Stimulated activated naive CD4-positive, alpha-beta T cell treated with Interleukin-2 at 50 U/mL for 16 hours (primary cell): ENCODE data around the gene ARHGAP30.
A peak's percentile ranks its signal among the peaks of the same experiment; 100 is the strongest.

ENCODE experiments used
- DNase-seq: peaks from one replicate; lab custom pipeline; 2025; lab: John Stamatoyannopoulos, UW

The ARHGAP30 gene

DNA sequence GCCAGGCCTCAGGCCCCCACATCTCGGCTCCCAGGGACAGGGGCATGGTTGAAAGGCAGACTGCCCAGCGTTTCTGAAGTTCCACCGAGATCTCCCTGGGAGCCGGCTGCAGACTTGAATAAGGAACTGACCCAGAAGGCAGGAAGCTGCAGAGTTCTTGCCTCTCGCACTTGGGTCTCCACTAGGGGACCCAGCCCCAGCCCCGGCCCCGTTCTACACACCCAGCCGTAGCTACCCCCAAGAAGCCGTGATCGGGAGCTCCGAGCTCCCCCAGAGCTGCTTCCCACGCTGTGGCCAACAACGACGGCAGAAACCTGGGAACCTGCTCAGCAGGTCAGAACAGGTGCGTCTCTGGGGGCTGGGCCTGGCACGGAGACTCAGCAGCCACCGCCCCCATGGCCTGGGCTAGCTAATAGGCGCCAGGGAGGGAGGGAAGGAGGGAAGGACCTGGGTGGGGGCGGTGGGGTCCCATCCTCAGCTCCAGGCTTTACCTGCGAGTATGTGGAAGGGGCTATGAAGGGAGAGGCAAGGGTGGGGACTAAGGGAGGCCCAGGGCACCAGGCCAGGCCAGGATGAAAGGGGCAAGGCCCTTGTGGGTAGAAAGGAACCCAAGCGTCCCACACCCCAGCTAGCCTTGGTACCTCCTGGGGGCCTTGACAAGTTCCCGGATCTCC is 19.7 kb upstream of the ARHGAP30 start, which contains the start of gene NECTIN4:
Gene NECTIN4, minus strand, starts transcription at position 308 of the 674 bp plus-strand sequence. Its CDS starts 262 bp downstream, at position 46.
- DNase-seq: no peak

DNA sequence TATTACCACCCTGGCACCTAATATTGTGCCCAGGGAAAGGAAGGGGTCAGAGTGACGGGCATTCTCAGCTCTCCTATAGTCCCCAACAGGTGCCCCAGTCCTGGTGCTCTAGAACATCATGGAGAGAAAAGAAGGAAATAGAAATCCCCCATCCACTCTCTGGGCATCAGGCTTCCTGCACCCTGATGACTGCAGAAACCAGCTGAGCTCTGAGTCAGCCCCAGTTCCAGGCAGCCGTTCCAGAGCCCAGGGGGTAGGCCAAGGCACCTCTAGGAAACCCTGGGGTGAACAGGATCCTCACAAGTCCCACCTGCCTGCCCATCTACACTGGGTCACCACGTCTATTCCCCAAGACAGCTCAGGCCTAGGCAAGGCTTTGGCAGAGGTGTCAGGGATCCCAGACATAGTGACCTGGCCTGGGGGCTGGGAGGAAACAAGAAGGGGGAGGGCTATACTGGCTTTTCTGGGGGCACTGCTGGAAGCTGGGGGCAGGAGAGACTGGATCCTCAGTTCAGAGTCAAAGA is 19.0 kb upstream of the ARHGAP30 start:
- no peak for DNase-seq

DNA sequence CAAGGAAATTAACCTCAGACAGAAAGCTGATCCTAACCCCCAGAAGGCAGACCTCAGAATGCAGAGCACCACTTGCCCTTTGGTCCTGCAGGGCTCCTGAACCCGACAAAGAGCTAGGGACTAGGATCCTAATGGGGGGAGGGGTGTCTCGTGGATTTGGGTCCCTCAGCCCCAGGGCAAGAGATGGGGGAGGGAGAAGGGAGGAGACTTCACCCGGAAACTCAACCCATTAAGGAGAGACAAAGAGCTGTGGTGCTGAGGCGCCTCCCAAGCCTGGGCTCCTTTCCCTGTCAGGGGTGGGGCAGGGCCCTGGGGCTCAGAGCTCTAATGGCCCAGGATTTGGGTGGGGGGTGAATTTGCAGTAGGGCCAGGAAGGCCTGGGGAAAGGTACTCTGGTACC is 16.8 kb upstream of the ARHGAP30 start:
- no peak for DNase-seq

DNA sequence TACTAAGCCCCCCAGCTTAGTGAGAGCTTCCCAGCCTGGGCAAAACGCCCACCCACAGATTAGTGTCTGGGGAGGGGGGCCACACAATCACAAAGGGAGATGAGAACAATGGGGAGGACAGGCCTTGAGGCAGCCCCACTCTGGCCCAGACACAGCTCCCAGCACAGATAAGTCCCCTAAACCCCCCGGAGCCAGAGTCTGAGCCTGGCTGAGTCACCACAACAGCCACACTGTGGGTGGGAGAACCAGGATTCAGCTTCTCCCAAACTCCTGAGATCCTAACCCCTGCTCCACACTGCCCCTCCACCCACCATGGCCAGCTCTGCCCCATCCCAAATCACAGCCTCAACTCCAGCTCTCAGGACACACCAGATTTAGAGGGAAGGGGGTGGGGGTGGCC is 15.5 kb upstream of the ARHGAP30 start:
- DNase-seq: no peak

DNA sequence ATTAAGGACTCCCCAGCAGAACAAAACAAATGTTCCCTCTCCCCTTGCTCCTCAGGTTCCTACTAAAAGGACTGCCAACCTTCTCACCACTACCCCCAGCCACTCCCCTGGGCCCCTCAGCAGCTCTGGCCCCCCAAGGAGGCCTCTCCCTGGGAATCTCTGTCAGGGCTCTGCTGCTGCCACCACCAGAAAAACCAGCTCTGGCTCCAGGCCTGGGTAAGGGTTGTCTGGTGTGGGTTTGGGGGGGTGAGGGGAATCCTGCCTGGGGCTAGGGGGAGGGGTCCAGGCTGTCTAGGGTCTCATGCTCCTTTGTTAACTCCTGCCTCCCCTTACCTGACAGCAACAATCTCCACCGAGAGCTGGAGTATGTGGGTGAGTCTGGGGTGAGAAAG is 14.9 kb upstream of the ARHGAP30 start:
- no peak for DNase-seq

DNA sequence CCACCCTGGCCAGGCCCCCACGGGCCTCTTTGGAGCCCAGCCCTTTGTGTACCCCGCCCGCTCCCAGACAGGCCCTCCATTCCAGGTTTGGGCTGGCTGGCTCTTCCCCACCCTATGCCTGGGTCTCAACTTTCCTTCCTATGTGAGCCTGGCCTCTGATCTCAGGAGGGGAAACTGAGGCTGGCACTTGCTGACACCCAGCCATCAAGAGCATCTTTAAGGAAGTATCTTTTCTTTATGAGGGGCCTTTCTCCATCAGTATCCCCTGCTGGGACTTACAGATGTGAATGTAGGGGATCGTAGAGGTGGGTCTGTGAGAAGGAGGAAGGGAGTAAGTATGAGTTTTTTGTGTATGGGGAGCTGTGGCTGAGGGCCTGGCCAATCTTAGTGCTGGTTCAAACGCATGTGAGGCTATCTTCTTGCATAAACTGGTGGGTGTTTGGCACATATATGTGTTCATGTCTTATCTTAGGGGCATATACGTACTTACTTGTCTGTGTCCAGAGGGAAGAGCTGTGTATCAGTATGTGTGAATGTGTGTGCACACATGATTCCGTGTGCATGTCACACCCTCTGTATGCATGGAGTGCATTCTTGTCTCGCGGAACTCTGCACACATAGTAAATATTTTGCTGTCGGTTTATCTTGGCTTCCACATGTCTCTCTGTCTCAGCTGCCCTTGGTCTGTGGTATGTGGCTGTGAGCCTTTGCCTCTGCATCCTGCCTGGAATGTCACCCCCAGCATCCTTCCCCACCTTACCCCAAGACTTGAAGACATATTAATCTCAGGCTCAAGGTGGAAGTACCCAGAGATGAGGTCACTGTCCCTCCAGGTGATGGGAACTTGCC is 14.3 kb upstream of the ARHGAP30 start:
- DNase-seq: no peak

DNA sequence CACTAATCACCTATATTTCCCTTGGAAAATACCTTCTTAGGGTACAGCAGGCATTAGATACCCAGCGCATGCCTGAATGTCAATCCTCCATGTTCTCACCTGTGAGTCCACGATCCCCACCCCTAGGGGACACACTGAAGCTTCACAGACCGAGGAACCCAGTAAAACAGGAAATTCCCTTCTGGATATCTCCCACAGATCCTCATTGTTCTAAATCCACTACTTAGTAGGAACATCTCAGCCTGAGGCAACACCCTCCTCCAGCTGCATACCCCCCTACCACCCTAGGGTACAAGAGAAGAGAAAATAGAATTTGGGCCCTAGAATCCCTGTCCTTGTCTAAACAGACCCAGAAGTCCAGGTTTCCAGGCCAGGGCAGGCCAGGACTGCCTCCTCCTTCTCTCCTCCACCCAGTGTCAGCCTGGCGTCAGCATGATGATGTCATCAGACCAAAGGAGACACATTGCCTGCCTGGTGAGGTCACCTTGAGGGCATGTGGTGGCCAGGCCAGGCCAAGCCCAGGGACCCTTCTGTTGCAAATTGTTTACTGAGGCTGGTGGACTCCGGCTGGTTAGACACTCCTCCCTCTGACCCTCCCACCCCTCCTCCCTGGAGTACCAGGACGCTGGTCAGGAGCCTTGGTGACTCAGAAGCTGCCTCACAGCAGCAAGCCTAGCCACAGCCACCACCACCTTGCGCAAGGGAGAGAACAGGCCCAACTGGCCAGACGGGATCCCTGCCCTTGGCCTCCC is 13.5 kb upstream of the ARHGAP30 start:
- no peak for DNase-seq

DNA sequence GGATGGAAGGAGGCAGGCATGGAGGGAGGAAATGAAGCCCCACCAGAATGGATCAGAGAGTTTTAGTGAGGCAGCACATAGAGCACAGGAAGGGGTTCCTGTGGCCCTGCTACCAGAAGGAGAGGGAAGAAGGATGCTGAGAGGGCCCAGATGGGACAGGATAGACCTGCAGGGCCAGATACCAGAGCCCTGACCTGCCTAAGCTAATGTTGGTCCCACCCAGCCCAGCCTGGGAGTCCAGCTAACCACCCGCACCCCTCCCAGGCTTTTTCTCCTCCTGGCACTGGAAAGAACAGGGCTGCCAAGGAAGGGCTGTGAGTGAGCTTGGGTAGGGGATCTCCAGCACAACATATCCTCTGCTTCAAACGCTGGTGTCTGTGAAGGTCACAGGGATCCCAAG is 12.8 kb upstream of the ARHGAP30 start:
- no peak for DNase-seq

DNA sequence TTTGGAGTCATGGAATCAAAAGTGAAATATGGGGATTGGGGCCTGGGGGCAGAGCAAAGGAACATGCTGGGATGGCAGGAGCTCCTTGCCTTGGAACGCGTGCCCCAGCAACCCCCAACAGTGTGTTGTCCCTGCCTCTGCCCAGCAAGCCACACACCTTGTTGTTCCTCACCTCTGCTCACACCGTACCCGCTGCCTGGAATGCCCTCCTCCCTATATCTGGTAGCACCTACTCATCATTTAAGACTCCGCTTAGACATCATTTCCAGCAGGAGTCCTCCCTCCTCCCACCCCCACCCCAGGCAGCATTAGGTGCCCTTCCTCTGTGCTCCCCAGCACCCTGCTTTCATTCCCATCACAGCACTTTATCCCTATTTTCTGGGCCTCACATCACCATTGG is 11.8 kb upstream of the ARHGAP30 start:
- no peak for DNase-seq

DNA sequence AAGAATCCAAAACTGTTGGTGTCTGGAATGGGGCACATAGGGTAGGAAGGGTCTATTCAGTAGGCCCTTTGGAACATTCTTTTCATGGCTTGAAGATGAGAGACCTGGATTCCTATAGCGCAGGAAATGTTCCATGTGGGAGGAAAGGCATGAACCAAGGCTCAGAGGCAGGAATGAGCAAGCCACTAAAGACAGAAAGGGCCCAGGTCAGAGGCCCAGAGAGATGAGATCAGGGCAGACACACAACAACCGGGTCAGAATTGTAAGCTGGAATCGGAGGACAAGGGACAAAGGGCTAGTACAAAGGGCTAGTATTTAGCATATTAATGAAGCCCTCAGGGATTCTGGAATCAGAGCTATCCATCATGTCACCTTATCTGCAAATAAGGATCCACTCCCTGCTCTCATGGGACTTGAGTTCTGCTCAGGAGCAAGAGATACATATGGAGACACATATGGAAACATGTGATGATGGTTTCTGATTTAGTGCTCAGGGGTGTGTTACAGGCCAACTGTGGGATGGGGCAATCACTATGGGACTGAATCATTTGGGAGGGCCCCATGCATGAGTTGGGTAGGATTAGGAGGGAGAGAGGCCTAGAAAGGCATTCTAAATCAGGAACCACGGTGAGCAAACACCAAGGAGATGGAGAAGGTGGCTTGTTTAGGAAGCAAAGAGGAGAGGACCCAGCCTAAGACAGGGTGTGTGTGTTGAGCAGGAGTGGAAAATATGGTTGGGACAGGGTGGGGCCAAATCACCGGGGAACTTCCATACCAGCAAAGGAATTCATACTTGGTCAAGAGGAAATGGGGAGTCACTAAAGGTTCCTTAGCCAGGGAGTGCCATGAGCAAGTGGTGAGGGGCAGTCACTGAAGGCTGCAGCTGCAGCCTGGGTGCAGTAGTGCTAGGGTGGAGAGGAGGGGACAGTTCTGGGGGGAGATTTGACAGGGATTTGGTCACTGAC is 11.0 kb upstream of the ARHGAP30 start:
- DNase-seq: no peak

DNA sequence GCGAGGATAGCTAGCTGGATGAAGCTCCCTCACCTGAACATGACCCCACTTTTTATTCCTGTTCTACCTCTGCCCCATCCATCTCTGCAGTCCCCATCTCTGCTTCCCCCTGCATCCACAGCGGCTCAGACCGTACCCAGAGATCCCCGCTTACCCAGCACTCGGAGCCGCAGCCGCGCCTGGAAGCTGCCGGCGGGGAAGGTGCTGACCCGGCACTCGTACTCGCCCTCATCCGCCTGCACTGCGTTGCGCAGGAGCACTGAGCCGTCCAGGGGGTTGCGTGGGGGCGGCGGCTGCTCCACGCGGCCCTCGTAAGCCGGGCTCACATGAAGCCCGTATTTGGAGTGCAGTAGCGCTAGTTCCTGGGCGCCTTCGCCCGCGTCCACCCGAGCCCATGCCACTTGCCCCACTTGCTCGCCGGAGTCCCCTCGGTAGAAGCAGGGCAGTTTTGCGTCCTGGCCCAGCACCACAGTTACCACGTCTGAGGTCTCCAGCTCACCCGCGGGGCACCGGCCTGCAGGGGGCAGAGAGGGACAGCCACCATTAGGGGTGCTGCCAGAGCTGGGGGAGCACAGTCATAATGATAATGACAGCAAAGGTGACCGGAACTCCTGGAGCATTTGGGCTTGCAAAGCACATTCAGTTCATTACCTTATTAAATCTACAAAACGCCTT is 9.9 kb upstream of the ARHGAP30 start:
- no peak for DNase-seq

DNA sequence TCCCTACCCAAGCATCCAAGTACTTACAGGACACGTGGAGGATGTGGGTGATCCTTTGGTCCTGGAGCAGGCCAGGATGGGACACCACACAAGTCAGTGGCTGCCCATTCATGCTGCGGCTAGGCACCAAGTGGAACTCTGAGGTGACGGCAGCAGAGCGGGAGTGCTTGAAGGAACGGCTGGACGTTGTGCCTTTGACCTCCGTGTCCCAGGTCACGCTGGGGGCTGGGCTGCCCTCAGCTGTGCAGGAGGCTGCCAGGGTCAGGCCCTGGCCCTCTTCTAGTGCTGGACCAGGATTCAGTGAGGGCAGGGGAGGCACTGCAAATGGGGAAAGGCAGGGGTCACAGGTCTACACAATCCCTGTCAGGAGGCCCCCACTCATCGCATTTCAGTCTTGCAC is 7.7 kb upstream of the ARHGAP30 start:
- DNase-seq: no peak

DNA sequence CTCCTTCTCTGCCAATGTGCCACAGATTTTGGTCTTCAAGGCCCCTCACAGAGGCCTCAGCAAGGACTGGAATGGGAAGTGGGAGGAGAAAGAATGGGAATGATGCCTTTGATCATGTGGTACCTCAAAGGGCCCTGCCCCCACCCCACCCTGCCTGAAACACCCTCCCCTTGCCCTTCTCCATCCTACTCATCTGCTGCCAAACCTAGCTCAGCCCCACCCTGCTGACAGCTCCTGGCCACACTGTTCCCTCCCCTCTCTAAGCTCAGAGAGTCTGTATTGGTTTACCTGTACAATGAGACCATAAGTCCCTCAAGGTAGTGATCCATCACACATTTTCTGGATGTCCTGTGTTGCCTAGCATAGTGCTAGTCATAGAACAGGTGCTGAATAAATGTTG is 6.7 kb upstream of the ARHGAP30 start:
- DNase-seq: no peak

DNA sequence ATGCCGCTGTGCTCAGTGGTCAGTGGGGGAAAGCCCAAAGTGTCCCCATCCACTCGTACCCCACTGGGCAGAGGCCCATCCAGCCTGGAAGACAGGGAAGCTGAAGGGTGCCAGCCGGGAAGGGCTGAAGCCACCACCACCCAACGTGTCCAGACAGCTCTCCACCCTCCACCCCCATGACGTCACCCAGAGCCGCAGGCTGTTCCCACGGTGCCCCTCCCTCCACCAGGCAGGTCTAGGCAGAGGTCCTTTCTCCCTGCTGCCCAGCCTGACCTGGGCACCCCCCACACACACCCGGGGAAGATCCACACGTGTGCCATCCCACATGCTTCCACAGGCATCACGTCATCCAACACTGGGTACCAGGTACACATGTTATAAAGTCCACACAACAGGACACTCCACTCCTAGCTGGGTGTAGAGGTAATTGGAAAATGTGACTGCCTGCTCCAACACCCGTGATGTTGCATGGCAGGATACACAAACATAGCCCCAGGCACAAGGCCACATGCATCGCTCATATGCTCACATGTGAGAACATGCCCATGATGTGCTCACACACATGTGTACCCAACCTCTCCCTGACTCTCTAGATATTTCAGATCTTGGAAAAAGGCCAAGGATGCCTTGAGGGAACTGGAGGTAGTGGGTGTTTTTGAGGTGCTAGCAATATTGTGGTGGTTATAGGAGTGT is 5.1 kb upstream of the ARHGAP30 start:
- no peak for DNase-seq

DNA sequence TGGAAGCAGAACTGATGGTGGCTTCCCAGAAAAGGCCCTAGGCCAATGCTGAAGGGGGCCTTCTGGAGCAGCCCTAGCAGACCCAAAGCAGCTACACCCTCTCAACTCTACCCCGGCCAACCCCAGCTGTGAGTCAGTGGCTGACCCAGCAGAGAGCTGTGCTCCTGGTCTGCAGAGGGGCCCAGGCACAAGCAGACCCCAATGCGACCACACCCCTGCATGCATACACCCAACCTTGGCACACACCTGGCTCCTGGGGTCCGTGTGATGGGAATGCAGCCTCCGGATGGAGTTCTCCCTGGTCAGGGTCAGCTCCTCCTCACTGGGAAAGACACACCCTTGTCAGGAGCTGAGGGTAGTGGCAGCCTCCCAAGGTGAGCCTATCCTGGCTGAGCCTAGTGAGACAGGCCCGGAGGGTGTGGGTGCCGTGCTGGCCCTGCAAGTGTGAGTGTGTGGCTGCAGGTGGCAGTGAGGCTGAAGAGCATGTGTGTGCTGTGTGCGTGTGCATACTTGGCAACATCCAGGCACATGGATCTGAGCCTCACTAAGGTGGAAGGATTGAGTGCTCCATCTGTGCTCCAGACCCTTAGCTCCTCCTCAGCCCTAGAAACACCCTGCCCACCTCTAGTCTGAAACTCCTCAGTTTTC is 3.9 kb upstream of the ARHGAP30 start:
- DNase-seq: no peak

DNA sequence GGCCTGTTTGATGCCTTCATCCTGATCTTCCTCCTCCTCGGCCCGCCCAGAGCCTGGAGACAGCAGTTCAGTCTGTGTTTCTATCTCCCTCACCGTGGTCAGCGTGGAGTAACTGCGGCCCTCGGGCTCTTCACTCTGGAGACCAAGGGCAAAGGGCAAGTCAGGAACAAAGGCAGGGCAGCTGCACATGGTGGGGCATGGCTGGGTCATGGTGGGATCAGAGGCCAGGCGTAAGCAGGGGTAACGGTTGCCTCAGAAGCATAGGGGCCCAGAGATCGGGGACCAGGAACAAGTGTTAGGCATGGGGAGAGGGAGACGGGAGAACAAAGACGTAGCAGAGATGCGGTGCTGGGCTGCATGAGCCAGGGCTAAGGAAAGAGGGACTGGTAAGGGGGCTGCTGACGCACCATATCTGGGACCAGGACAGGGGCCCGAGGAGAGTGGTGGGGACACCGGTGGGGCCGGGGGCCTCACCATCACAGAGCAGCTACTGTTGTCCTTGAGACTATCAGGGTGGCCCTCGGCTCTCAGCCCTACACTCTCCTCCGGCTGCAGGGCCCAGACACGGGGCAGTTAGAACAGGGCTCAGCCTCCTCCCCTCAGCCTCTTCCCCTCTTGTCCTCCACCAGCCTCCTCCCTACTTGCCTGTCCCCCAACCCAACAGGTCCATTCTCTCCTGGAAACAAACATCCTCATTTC is 3.2 kb upstream of the ARHGAP30 start:
- DNase-seq: no peak

DNA sequence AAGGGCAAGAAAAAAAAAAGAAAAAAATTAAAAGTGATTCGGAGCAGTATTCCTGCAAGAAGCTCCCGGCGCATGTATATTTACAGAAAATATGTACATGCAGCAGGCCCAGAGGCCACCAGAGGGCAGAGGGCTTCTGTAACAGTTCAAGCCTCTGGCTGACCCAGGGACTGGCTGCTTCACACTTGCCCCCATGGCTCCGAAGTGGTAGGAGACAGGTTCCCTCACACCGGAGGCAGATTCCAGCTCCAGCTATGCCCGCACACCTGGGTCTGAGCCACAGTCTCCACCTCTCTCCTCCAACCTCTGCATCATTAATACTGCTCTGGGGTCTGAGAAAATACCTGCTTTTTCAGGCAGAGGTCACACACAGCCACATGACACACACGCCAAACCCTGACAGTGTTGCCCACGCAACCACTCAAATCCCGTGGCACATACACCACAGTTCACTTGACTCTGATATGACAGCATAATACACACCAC is 2.2 kb upstream of the ARHGAP30 start:
- DNase-seq: peak; percentile 23

DNA sequence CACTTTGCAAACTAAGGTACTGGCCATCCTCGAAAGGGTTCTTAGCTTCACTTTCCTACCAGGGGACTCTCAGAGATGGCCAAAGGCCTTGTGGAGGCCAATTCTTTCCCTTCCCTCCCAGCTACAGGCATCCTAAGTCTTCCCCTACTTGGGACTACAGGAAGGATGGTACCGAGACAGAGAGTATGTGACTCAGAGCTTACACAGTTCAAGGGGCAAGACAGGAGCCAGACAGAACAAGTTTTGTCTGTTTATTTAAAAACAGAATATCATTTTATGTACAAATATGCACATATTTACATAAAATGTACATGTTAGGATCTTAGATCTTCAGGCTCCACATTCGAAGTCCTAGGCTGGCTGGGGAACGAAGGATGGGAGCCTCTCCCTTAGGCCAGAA is 1.1 kb upstream of the ARHGAP30 start:
- DNase-seq: no peak

DNA sequence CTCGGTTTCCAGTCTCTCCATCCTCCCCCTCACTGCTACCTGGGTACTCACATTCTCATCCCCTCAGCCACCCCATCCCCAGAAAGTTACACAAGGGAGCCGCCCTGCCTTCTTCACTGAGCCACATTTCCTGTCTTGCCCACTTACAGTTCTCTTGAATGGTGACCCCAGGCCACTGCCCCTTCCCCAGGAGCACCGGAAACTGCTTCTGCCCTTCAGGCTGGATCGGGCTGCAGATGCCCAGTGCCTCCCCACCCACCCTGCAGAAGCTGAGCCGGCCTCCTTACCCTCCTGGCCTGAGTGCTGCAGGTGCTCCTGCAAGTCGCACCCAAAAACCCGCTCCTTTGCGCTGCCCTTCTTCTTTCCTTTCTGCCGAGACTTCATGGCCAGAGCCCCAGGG is 450 bp downstream of the ARHGAP30 start:
- no peak for DNase-seq
